T-cell (primary cell): Measurements from ENCODE around the gene ABCF3. TPM values are rescaled to one million over a fixed set of nuclear protein-coding genes. Genes with fewer than 3 reads are reported as not detected.

Experiments
- ATAC-seq, 4 experiments: fragments of 200-7000 bp in 3 of 4; fragments of 150-1000 bp in 1 of 4; cut with Tn5 transposase; replicated peaks in 1 of 4; 1 replicate in 3 of 4; 2 replicates in 1 of 4; pipeline ENCODE4 v1.10.0; 2021; ENCODE audit warnings: moderate library complexity in 3 of 4, mild to moderate bottlenecking in 2 of 4, moderate number of reproducible peaks in 1 of 4
- CTCF ChIA-PET, 2 donors: fragments of 300-600 bp; sonication (Branson Sonifier 250); formaldehyde crosslinking; loops; one replicate each; lab custom pipeline; 2022; ENCODE audit warnings: antibody characterized with exemption in 2 of 2; lab: Charles Lee
- POLR2A ChIA-PET, 2 donors: fragments of 300-600 bp; sonication (Branson Sonifier 250); formaldehyde crosslinking; loops; one replicate each; lab custom pipeline; 2022; ENCODE audit warnings: antibody characterized with exemption in 2 of 2; lab: Charles Lee
- DNase-seq, 35 experiments: peaks; one replicate each; pipeline versions ENCODE4 v3.0.0 to v3.0.0-alpha.2; 2013 to 2023
- H3K27ac ChIP-seq: one replicate; pipeline ENCODE4 v1.5.1; 2013; ENCODE audit warnings: low read length
- H3K27me3 ChIP-seq, 2 experiments: replicated peaks in 1 of 2; 1 replicate in 1 of 2; 2 replicates in 1 of 2; pipeline versions ENCODE4 v1.6.1 to v1.7.0; 2013; ENCODE audit warnings: low read length in 1 of 2, mixed read lengths in 1 of 2; ENCODE audit not compliant: control insufficient read depth in 2 of 2, insufficient read depth in 2 of 2; ENCODE audit errors: extremely low read depth in 1 of 2
- H3K36me3 ChIP-seq, 2 donors: 1 replicate in 1 of 2; 2 replicates in 1 of 2; pipeline versions ENCODE4 v1.6.1 to v1.7.0; 2013; ENCODE audit warnings: low read length in 1 of 2; ENCODE audit not compliant: control insufficient read depth in 2 of 2, insufficient read depth in 1 of 2; ENCODE audit errors: extremely low read depth in 1 of 2
- H3K4me1 ChIP-seq, 2 experiments: 1 replicate in 1 of 2; 2 replicates in 1 of 2; pipeline versions ENCODE4 v1.6.1 to v1.7.0; 2013; ENCODE audit warnings: low read length in 2 of 2, mixed read lengths in 1 of 2; ENCODE audit not compliant: insufficient read depth in 2 of 2, control insufficient read depth in 1 of 2; ENCODE audit errors: extremely low read depth in 1 of 2
- H3K4me3 ChIP-seq, 2 donors: 1 replicate in 1 of 2; 2 replicates in 1 of 2; pipeline versions ENCODE4 v1.5.1 to v1.7.0; 2013; ENCODE audit warnings: mild to moderate bottlenecking in 2 of 2, low read length in 1 of 2, moderate library complexity in 1 of 2; ENCODE audit not compliant: control insufficient read depth in 1 of 2; ENCODE audit errors: extremely low read depth in 1 of 2
- H3K9me3 ChIP-seq: 2 replicates; pipeline ENCODE4 v1.7.0; 2013
- H3K27ac Mint-ChIP-seq, 2 donors: one replicate each; pipeline ENCODE4 v1.8.0; 2020 to 2021; ENCODE audit warnings: mild to moderate bottlenecking in 2 of 2, mixed read lengths in 2 of 2
- H3K27me3 Mint-ChIP-seq, 2 donors: one replicate each; pipeline ENCODE4 v1.8.0; 2021 to 2022; ENCODE audit warnings: mixed read lengths in 2 of 2
- H3K36me3 Mint-ChIP-seq: one replicate; pipeline ENCODE4 v1.8.0; 2021; ENCODE audit warnings: mixed read lengths
- H3K4me1 Mint-ChIP-seq, 3 donors: one replicate each; pipeline ENCODE4 v1.8.0; 2020 to 2022; ENCODE audit warnings: mixed read lengths in 3 of 3, mild to moderate bottlenecking in 1 of 3
- H3K4me3 Mint-ChIP-seq, 3 donors: one replicate each; pipeline ENCODE4 v1.8.0; 2020 to 2022; ENCODE audit warnings: mild to moderate bottlenecking in 3 of 3, mixed read lengths in 3 of 3, moderate library complexity in 3 of 3
- H3K9me3 Mint-ChIP-seq, 3 donors: one replicate each; pipeline ENCODE4 v1.8.0; 2020 to 2022; ENCODE audit warnings: mixed read lengths in 3 of 3
- WGBS: methylation state at CpG from one replicate; pipeline ENCODE4 v1.1.5; 2013; ENCODE audit warnings: missing lambda C conversion rate; ENCODE audit not compliant: insufficient coverage; 5-methylcytosine and 5-hydroxymethylcytosine counted together
- total RNA-seq, 35 experiments: library from RNA in 6 of 35; stranded (reverse) in 6 of 35; fragments of 120-200 nt in 1 of 35; gene quantifications; one replicate each; pipeline versions ENCODE4 v1.2.1 to v1.2.4 and lab custom pipeline; 2013 to 2026

ABCF3 gene
- total RNA-seq, 5 donors from 2014 or later (not counting 1 experiment from before 2014, with no cell fraction given), result 112 to 145 (median 125) TPM

GRCh38 chr3:184229394-184230080, 43.5 kb downstream of the ABCF3 start, which contains the start of gene VWA5B2:
Gene VWA5B2, plus strand, starts transcription at chr3:184229585. Its CDS starts 944 bp downstream, at chr3:184230529.
- ATAC-seq, result peak; percentile 96 to 98 (median 97)
- Histone ChIP-seq H3K27ac (no peak within 1 kb of the TSS), H3K36me3 (no peaks in the 10 kb centered on the region), H3K9me3 (no peaks in the 10 kb centered on the region), H3K4me1 (peaks cover 4 to 23% of the 10 kb centered on the region in 2 experiments), H3K27me3 (peaks cover 10 to 75% of the 10 kb centered on the region in 2 experiments), H3K4me3 (peak within 1 kb of the TSS; percentile 50 to 77)
- under 1% methylated on average over 62 of the region's 66 CpGs for WGBS
- no peak within 1 kb of the TSS for H3K27ac Mint-ChIP-seq
- ChIA-PET CTCF (interaction anchor here (0.8 to 3.3 kb wide), 3 partner anchors 20 to 22 kb away, joined by 3 to 14 read pairs (median 3); partner anchors contain the start of gene EEF1AKMT4 (in 2 of the 2)), POLR2A (no interaction called here)
- no peaks in the 10 kb centered on the region for H3K9me3 Mint-ChIP-seq
- peak; percentile 36 to 85 (median 67) for DNase-seq
- peaks cover 43 to 50% of the 10 kb centered on the region in 2 donors for H3K27me3 Mint-ChIP-seq
- H3K4me1 Mint-ChIP-seq, result peaks cover 15 to 17% (median 15%) of the 10 kb centered on the region in 3 donors
- H3K36me3 Mint-ChIP-seq, result no peaks in the 10 kb centered on the region
- peak within 1 kb of the TSS; percentile 62 to 82 (median 73) for H3K4me3 Mint-ChIP-seq

GRCh38 chr3:184230081-184230602, 44.1 kb downstream of the ABCF3 start:
- H3K36me3 Mint-ChIP-seq, result no peaks in the 10 kb centered on the region
- peaks cover 15 to 17% (median 15%) of the 10 kb centered on the region in 3 donors for H3K4me1 Mint-ChIP-seq
- Histone ChIP-seq H3K4me1 (peaks cover 4 to 23% of the 10 kb centered on the region in 2 experiments), H3K9me3 (no peaks in the 10 kb centered on the region), H3K36me3 (no peaks in the 10 kb centered on the region), H3K4me3 (peak overlapping the region; percentile 50 to 77), H3K27me3 (peaks cover 10 to 75% of the 10 kb centered on the region in 2 experiments), H3K27ac (no peak overlapping the region)
- POLR2A ChIA-PET, result no interaction called here
- H3K27me3 Mint-ChIP-seq, result peaks cover 41 to 48% of the 10 kb centered on the region in 2 donors
- CTCF ChIA-PET, result interaction anchor here (1.0 to 3.3 kb wide), 2 partner anchors 20 to 21 kb away, joined by 3 to 14 read pairs; partner anchors contain the start of gene EEF1AKMT4 (in 1 of the 2)
- DNase-seq (no peak), ATAC-seq (no peak)
- H3K9me3 Mint-ChIP-seq, result no peaks in the 10 kb centered on the region
- 2% methylated on average over 37 of the region's 61 CpGs for WGBS
- H3K27ac Mint-ChIP-seq, result no peak overlapping the region
- peak overlapping the region in 2 of 3 donors; percentile 59 to 82 for H3K4me3 Mint-ChIP-seq

GRCh38 chr3:184230603-184231528, 44.9 kb downstream of the ABCF3 start:
- H3K27ac ChIP-seq, result no peak overlapping the region
- Mint-ChIP-seq H3K27me3 (peaks cover 37 to 43% of the 10 kb centered on the region in 2 donors), H3K36me3 (no peaks in the 10 kb centered on the region), H3K9me3 (no peaks in the 10 kb centered on the region), H3K4me1 (peaks cover 15 to 17% (median 15%) of the 10 kb centered on the region in 3 donors), H3K4me3 (peak overlapping the region; percentile 73 to 82 (median 79)), H3K27ac (no peak overlapping the region)
- H3K4me1 ChIP-seq, result peaks cover 4 to 23% of the 10 kb centered on the region in 2 experiments
- ChIA-PET POLR2A (no interaction called here), CTCF (interaction anchor here (0.6 to 3.3 kb wide), 3 partner anchors 19 to 213 kb away, joined by 3 to 14 read pairs (median 3); partner anchors contain the start of gene EEF1AKMT4 (in 1 of the 2))
- H3K27me3 ChIP-seq, result peaks cover 10 to 73% of the 10 kb centered on the region in 2 experiments
- 8% methylated on average over 79 of the region's 79 CpGs for WGBS
- no peaks in the 10 kb centered on the region for H3K36me3 ChIP-seq
- H3K4me3 ChIP-seq, result no peak overlapping the region
- peak in 1 of 35 experiments; percentile 15 for DNase-seq
- no peak for ATAC-seq
- H3K9me3 ChIP-seq, result no peaks in the 10 kb centered on the region

- Histone ChIP-seq H3K4me3 (no peak overlapping the region), H3K27me3 (peaks cover 10 to 72% of the 10 kb centered on the region in 2 experiments), H3K27ac (no peak overlapping the region), H3K9me3 (no peaks in the 10 kb centered on the region), H3K36me3 (no peaks in the 10 kb centered on the region), H3K4me1 (peaks cover 4 to 23% of the 10 kb centered on the region in 2 experiments)
- ChIA-PET CTCF (interaction anchor here in 1 of 2 donors (0.6 kb wide), 1 partner anchor 212 kb away, joined by 3 read pairs; no protein-coding TSS in a partner anchor), POLR2A (no interaction called here)
- no peaks in the 10 kb centered on the region for H3K9me3 Mint-ChIP-seq
- WGBS, result 56% methylated on average over 3 of the region's 3 CpGs
- H3K27ac Mint-ChIP-seq, result no peak overlapping the region
- H3K4me1 Mint-ChIP-seq, result peaks cover 15 to 17% (median 15%) of the 10 kb centered on the region in 3 donors
- ATAC-seq, result no peak
- peaks cover 33 to 38% of the 10 kb centered on the region in 2 donors for H3K27me3 Mint-ChIP-seq
- no peaks in the 10 kb centered on the region for H3K36me3 Mint-ChIP-seq
- H3K4me3 Mint-ChIP-seq, result peak overlapping the region; percentile 73 to 79 (median 79)
- no peak for DNase-seq
Observed at GRCh38 chr3:184231671-184232070, 45.7 kb downstream of the ABCF3 start.

GRCh38 chr3:184233127-184233843, 47.3 kb downstream of the ABCF3 start:
- Histone ChIP-seq H3K36me3 (no peaks in the 10 kb centered on the region), H3K27ac (no peak overlapping the region), H3K9me3 (no peaks in the 10 kb centered on the region), H3K27me3 (peaks cover 8 to 58% of the 10 kb centered on the region in 2 experiments), H3K4me3 (no peak overlapping the region), H3K4me1 (peaks cover 4 to 21% of the 10 kb centered on the region in 2 experiments)
- ATAC-seq (no peak), DNase-seq (no peak)
- H3K4me1 Mint-ChIP-seq, result peaks cover 12 to 25% (median 17%) of the 10 kb centered on the region in 3 donors
- ChIA-PET CTCF (interaction anchor here in 1 of 2 donors (0.7 kb wide), 1 partner anchor 30 kb away, joined by 3 read pairs; no protein-coding TSS in a partner anchor), POLR2A (no interaction called here)
- no peak overlapping the region for H3K4me3 Mint-ChIP-seq
- no peaks in the 10 kb centered on the region for H3K36me3 Mint-ChIP-seq
- H3K27ac Mint-ChIP-seq, result no peak overlapping the region
- 89% methylated on average over 13 of the region's 23 CpGs for WGBS
- H3K9me3 Mint-ChIP-seq, result no peaks in the 10 kb centered on the region
- peaks cover 22 to 29% of the 10 kb centered on the region in 2 donors for H3K27me3 Mint-ChIP-seq
